Subcutaneous adipose tissue (tissue), 4 donors: ENCODE measurements around the gene SIL1. TPM values are rescaled to one million over a fixed set of nuclear protein-coding genes. Genes with fewer than 3 reads are reported as not detected.

ENCODE experiments used
- CTCF ChIP-seq: fragments of 450-650 bp; IDR thresholded peaks from one replicate; pipeline ENCODE4 v1.5.1; 2016; ENCODE audit warnings: low read depth, mild to moderate bottlenecking, control low read depth, antibody characterized with exemption, moderate library complexity
- total RNA-seq, 4 donors: library from RNA; depleted of rRNA; stranded (reverse); fragments of >200 nt; gene quantifications; one replicate each; pipeline ENCODE4 v1.1.0, GENCODE V29; 2016

SIL1 gene
- total RNA-seq, 4 donors from 2014 or later: 29.7 to 52.9 (median 44.8) TPM

DNA sequence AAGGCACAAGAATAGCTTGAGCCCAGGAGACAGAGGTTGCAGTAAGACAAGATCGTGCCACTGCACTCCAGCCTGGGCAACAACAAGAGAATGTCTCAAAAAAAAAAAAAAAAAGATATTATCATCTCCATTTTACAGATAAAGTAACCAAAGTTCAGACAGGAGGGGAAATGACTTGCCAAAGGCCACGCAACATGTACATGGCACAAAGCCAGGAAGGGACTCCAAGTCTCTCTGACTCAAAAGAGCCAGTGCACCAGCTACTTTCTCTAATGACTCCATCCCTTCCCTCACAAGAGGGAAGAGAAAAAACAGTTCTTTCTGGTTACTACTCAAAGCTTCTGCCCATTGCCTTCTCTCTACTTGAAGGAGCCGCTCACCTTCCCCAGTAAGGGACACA is 34.1 kb downstream of the SIL1 start:
- no peak for TF ChIP-seq CTCF

- TF ChIP-seq CTCF: no peak
Observed at GRCh38 chr5:139162448-139162847, 35.7 kb downstream of the SIL1 start.

- no peak for TF ChIP-seq CTCF
Observed at GRCh38 chr5:139158791-139159190, 39.4 kb downstream of the SIL1 start.

- no peak for TF ChIP-seq CTCF
Observed at GRCh38 chr5:139157556-139157955, 40.6 kb downstream of the SIL1 start.

GRCh38 chr5:139156814-139157213 is 41.4 kb downstream of the SIL1 start:
- no peak for TF ChIP-seq CTCF

DNA sequence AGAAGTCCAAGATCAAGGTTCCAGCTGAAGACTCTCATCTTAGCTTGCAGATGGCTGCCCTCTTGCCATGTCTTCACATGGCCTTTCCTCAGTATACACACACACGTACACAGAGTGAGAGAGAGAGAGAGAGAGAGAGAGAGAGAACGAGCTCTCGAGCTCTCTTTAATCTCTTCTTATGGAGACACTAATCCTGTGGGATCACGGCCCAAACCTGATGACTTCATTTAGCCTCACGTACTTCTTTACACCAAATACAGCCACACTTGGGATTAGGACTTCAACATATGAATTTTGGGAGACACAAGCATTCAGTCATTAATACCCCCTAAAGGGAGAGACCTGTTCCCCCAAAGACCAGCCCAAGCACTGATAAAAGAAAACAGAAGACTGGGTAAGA is 42.8 kb downstream of the SIL1 start:
- TF ChIP-seq CTCF: no peak

DNA sequence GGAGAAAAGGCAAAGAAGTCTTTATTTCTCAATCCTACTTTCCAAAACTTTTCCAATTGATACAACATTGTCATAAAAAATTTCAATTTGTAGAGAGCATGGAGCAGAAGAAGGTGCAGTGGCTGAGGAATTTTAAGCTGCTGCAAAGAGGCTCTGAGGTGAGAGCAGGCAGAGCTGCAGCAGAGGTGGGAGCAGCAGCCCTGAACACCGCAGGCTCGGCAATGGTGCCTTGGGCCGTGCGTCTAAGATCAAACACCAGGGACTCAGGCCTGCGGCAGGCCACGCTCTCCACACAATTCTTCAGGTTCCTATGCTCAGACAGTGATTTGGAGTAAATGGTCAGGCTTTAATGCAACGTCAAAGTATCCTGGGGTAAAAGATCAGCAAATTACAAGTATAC is 46.3 kb downstream of the SIL1 start:
- TF ChIP-seq CTCF: no peak
